ENCODE measurements around the gene ATP6AP1. TPM values are rescaled to one million over a fixed set of nuclear protein-coding genes. Genes with fewer than 3 reads are reported as not detected.

Gene ATP6AP1
- total and polyA plus RNA-seq, 9 of the 15 experiments (the other 6 are each of a cell fraction or from before 2014, with no cell fraction given): 8.3 to 90.5 (median 52.9) TPM

DNA sequence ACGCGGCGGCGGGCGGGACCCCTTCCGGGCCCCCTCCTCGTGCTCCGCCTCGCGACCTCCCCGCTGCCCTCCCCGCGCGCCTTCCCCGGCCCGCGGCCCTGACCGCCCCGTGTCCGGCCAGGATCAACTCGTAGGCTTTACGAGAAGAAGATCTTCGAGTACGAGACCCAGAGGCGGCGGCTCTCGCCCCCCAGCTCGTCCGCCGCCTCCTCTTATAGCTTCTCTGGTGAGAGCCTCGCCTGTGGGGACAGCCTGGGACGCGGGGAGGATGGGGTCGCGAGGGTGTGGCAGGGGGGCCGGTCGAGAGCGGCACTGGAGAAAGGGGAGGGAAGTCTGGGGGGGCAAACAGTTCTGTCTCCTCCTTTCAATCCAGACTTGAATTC is 48.9 kb upstream of the ATP6AP1 start (continued):
- TF ChIP-seq, protein P1, sequence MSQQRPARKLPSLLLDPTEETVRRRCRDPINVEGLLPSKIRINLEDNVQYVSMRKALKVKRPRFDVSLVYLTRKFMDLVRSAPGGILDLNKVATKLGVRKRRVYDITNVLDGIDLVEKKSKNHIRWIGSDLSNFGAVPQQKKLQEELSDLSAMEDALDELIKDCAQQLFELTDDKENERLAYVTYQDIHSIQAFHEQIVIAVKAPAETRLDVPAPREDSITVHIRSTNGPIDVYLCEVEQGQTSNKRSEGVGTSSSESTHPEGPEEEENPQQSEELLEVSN (IDR thresholded peaks at IDR 0.05; ENCODE audit: borderline replicate concordance in 1 of 2, extremely low read depth in 1 of 2, insufficient read depth in 1 of 2, insufficient read length in 1 of 2, low read depth in 1 of 2, low read length in 1 of 2, poor library complexity in 1 of 2, severe bottlenecking in 1 of 2): peak in 1 of 2 experiments; percentile 21
- TF ChIP-seq ATF4 (CRISPR knock-in tag; IDR thresholded peaks at IDR 0.05) (no peak), BRD4 (IDR thresholded peaks at IDR 0.05) (0 out of 2 replicates have a peak, but pooled peaks have one; percentile 14), ZNF347 (CRISPR knock-in tag; IDR thresholded peaks at IDR 0.05; ENCODE audit: low read depth) (no peak), SRSF3 (IDR thresholded peaks at IDR 0.05; ENCODE audit: insufficient read depth, low read length) (0 out of 2 replicates have a peak, but pooled peaks have one; percentile 85), ZFP1 (CRISPR knock-in tag; IDR thresholded peaks at IDR 0.05) (no peak), ZNF134 (CRISPR knock-in tag; conservative IDR thresholded peaks at IDR 0.05) (no peak), BCOR (IDR thresholded peaks at IDR 0.05) (no peak), SRF (CRISPR knock-in tag; IDR thresholded peaks at IDR 0.05) (no peak), IRF1 (CRISPR knock-in tag; IDR thresholded peaks at IDR 0.05; ENCODE audit: borderline replicate concordance) (no peak), ZNF174 (CRISPR knock-in tag; IDR thresholded peaks at IDR 0.05) (no peak)
- TF ChIP-seq, protein P2, sequence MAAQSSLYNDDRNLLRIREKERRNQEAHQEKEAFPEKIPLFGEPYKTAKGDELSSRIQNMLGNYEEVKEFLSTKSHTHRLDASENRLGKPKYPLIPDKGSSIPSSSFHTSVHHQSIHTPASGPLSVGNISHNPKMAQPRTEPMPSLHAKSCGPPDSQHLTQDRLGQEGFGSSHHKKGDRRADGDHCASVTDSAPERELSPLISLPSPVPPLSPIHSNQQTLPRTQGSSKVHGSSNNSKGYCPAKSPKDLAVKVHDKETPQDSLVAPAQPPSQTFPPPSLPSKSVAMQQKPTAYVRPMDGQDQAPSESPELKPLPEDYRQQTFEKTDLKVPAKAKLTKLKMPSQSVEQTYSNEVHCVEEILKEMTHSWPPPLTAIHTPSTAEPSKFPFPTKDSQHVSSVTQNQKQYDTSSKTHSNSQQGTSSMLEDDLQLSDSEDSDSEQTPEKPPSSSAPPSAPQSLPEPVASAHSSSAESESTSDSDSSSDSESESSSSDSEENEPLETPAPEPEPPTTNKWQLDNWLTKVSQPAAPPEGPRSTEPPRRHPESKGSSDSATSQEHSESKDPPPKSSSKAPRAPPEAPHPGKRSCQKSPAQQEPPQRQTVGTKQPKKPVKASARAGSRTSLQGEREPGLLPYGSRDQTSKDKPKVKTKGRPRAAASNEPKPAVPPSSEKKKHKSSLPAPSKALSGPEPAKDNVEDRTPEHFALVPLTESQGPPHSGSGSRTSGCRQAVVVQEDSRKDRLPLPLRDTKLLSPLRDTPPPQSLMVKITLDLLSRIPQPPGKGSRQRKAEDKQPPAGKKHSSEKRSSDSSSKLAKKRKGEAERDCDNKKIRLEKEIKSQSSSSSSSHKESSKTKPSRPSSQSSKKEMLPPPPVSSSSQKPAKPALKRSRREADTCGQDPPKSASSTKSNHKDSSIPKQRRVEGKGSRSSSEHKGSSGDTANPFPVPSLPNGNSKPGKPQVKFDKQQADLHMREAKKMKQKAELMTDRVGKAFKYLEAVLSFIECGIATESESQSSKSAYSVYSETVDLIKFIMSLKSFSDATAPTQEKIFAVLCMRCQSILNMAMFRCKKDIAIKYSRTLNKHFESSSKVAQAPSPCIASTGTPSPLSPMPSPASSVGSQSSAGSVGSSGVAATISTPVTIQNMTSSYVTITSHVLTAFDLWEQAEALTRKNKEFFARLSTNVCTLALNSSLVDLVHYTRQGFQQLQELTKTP (IDR thresholded peaks at IDR 0.05; ENCODE audit: low read depth in 1 of 2, partially characterized antibody in 2 of 2): no peak
- TF ChIP-seq, protein P3, sequence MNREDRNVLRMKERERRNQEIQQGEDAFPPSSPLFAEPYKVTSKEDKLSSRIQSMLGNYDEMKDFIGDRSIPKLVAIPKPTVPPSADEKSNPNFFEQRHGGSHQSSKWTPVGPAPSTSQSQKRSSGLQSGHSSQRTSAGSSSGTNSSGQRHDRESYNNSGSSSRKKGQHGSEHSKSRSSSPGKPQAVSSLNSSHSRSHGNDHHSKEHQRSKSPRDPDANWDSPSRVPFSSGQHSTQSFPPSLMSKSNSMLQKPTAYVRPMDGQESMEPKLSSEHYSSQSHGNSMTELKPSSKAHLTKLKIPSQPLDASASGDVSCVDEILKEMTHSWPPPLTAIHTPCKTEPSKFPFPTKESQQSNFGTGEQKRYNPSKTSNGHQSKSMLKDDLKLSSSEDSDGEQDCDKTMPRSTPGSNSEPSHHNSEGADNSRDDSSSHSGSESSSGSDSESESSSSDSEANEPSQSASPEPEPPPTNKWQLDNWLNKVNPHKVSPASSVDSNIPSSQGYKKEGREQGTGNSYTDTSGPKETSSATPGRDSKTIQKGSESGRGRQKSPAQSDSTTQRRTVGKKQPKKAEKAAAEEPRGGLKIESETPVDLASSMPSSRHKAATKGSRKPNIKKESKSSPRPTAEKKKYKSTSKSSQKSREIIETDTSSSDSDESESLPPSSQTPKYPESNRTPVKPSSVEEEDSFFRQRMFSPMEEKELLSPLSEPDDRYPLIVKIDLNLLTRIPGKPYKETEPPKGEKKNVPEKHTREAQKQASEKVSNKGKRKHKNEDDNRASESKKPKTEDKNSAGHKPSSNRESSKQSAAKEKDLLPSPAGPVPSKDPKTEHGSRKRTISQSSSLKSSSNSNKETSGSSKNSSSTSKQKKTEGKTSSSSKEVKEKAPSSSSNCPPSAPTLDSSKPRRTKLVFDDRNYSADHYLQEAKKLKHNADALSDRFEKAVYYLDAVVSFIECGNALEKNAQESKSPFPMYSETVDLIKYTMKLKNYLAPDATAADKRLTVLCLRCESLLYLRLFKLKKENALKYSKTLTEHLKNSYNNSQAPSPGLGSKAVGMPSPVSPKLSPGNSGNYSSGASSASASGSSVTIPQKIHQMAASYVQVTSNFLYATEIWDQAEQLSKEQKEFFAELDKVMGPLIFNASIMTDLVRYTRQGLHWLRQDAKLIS (CRISPR knock-in tag; IDR thresholded peaks at IDR 0.05): peak; percentile 75; the same call in 1 of the 2 replicates
- TF ChIP-seq, protein P4, sequence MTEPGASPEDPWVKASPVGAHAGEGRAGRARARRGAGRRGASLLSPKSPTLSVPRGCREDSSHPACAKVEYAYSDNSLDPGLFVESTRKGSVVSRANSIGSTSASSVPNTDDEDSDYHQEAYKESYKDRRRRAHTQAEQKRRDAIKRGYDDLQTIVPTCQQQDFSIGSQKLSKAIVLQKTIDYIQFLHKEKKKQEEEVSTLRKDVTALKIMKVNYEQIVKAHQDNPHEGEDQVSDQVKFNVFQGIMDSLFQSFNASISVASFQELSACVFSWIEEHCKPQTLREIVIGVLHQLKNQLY (CRISPR knock-in tag; conservative IDR thresholded peaks at IDR 0.05): no peak

Data from K562 (cell line).